WTC11 (cell line): ENCODE measurements around the gene ANKRD65. TPM values are rescaled to one million over a fixed set of nuclear protein-coding genes. Genes with fewer than 3 reads are reported as not detected.

Experiments
- ATAC-seq: fragments of 200-7000 bp; cut with Tn5 transposase; 2 replicates; pipeline ENCODE4 v1.10.0; 2021; ENCODE audit warnings: mild to moderate bottlenecking, moderate library complexity
- CTCF ChIA-PET: fragments of 300-600 bp; sonication (Branson Sonifier 250); formaldehyde crosslinking; loops from one replicate; lab custom pipeline; 2021; ENCODE audit warnings: antibody characterized with exemption; lab: Charles Lee
- POLR2A ChIA-PET: fragments of 350-600 bp; sonication (Branson Sonifier 250); formaldehyde crosslinking; loops from one replicate; lab custom pipeline; 2021; ENCODE audit warnings: antibody characterized with exemption; lab: Charles Lee
- DNase-seq: peaks from one replicate; pipeline ENCODE4 v3.0.0; 2021; ENCODE audit warnings: low spot score
- H3K27ac Mint-ChIP-seq: 2 replicates; pipeline ENCODE4 v1.8.0; 2021; ENCODE audit warnings: mixed read lengths
- H3K27me3 Mint-ChIP-seq: 2 replicates; pipeline ENCODE4 v1.8.0; 2021; ENCODE audit warnings: low read depth, mild to moderate bottlenecking, moderate library complexity, mixed read lengths
- H3K36me3 Mint-ChIP-seq: 2 replicates; pipeline ENCODE4 v1.8.0; 2021; ENCODE audit warnings: mixed read lengths
- H3K4me1 Mint-ChIP-seq: 2 replicates; pipeline ENCODE4 v1.8.0; 2022; ENCODE audit warnings: mixed read lengths
- H3K4me3 Mint-ChIP-seq: 2 replicates; pipeline ENCODE4 v1.8.0; 2021; ENCODE audit warnings: mild to moderate bottlenecking, moderate library complexity, mixed read lengths
- H3K9me3 Mint-ChIP-seq: 2 replicates; pipeline ENCODE4 v1.8.0; 2021; ENCODE audit warnings: mixed read lengths
- CBFB ChIP-seq: sonication (generic); formaldehyde crosslinking; IDR thresholded peaks from 2 replicates; pipeline ENCODE4 v1.8.1; 2022; ENCODE audit warnings: mild to moderate bottlenecking, low read depth, missing genetic modification reagents
- GABPB1 ChIP-seq: sonication (generic); formaldehyde crosslinking; IDR thresholded peaks from 2 replicates; pipeline ENCODE4 v1.8.1; 2023; ENCODE audit warnings: mild to moderate bottlenecking, missing genetic modification reagents
- HMGA2 ChIP-seq: fragments of 250-450 bp; sonication (Bioruptor Pico); IDR thresholded peaks from 2 replicates; pipeline ENCODE4 v1.4.0; 2021; ENCODE audit warnings: mild to moderate bottlenecking, moderate library complexity
- JUN ChIP-seq: sonication (generic); formaldehyde crosslinking; IDR thresholded peaks from 2 replicates; pipeline ENCODE4 v1.8.0; 2023; ENCODE audit warnings: mild to moderate bottlenecking, missing genetic modification reagents
- KAT7 ChIP-seq: sonication (generic); formaldehyde crosslinking; IDR thresholded peaks from 2 replicates; pipeline ENCODE4 v1.8.1; 2023; ENCODE audit warnings: missing genetic modification reagents, mild to moderate bottlenecking, borderline replicate concordance
- MXD4 ChIP-seq: fragments of 250-450 bp; sonication (Bioruptor Pico); IDR thresholded peaks from 2 replicates; pipeline ENCODE4 v1.8.0; 2021; ENCODE audit warnings: mild to moderate bottlenecking, moderate library complexity, borderline replicate concordance
- MYBL2 ChIP-seq: sonication (generic); formaldehyde crosslinking; IDR thresholded peaks from 2 replicates; pipeline ENCODE4 v1.8.1; 2023; ENCODE audit warnings: mild to moderate bottlenecking, moderate library complexity, missing genetic modification reagents
- NFATC4 ChIP-seq: fragments of 250-450 bp; sonication (Bioruptor Pico); IDR thresholded peaks from 2 replicates; pipeline ENCODE4 v1.9.0; 2021; ENCODE audit warnings: mild to moderate bottlenecking
- NFYB ChIP-seq: sonication (generic); formaldehyde crosslinking; conservative IDR thresholded peaks from 2 replicates; pipeline ENCODE4 v1.8.0; 2022; ENCODE audit warnings: low read depth, missing genetic modification reagents
- NR2C2 ChIP-seq: sonication (generic); formaldehyde crosslinking; IDR thresholded peaks from 2 replicates; pipeline ENCODE4 v1.8.0; 2022; ENCODE audit warnings: mild to moderate bottlenecking, missing genetic modification reagents
- NR3C1 ChIP-seq: sonication (generic); formaldehyde crosslinking; conservative IDR thresholded peaks from 2 replicates; pipeline ENCODE4 v1.8.1; 2023; ENCODE audit warnings: low read depth, mild to moderate bottlenecking, missing genetic modification reagents
- OVOL2 ChIP-seq: fragments of 250-450 bp; sonication (Bioruptor Pico); IDR thresholded peaks from 2 replicates; pipeline ENCODE4 v1.9.0; 2021; ENCODE audit warnings: mild to moderate bottlenecking, borderline replicate concordance
- PRRX2 ChIP-seq: fragments of 250-450 bp; sonication (Bioruptor Pico); IDR thresholded peaks from 2 replicates; pipeline ENCODE4 v1.8.0; 2021; ENCODE audit warnings: mild to moderate bottlenecking
- RELA ChIP-seq: sonication (generic); formaldehyde crosslinking; IDR thresholded peaks from 2 replicates; pipeline ENCODE4 v1.8.1; 2022; ENCODE audit warnings: missing genetic modification reagents, mild to moderate bottlenecking, borderline replicate concordance
- SMAD3 ChIP-seq: sonication (generic); formaldehyde crosslinking; IDR thresholded peaks from 2 replicates; pipeline ENCODE4 v1.8.0; 2022; ENCODE audit warnings: missing genetic modification reagents, mild to moderate bottlenecking, borderline replicate concordance
- ZBTB21 ChIP-seq: sonication (generic); formaldehyde crosslinking; IDR thresholded peaks from 2 replicates; pipeline ENCODE4 v1.8.1; 2023; ENCODE audit warnings: mild to moderate bottlenecking, missing genetic modification reagents, borderline replicate concordance
- ZNF219 ChIP-seq: sonication (generic); formaldehyde crosslinking; IDR thresholded peaks from 2 replicates; pipeline ENCODE4 v1.8.0; 2023; ENCODE audit warnings: missing genetic modification reagents, mild to moderate bottlenecking, borderline replicate concordance
- ZNF317 ChIP-seq: sonication (generic); formaldehyde crosslinking; IDR thresholded peaks from 2 replicates; pipeline ENCODE4 v1.8.1; 2023; ENCODE audit warnings: low read depth, mild to moderate bottlenecking, moderate library complexity, missing genetic modification reagents, borderline replicate concordance
- ZNF423 ChIP-seq: fragments of 250-450 bp; sonication (Bioruptor Pico); IDR thresholded peaks from 2 replicates; pipeline ENCODE4 v2.1.2; 2022; ENCODE audit warnings: mild to moderate bottlenecking, moderate library complexity
- total RNA-seq: library from RNA; stranded (reverse); gene quantifications from 3 replicates; pipeline ENCODE4 v1.2.3, GENCODE V29; 2021
- TF ChIP-seq, protein P1 (sequence below): sonication (generic); formaldehyde crosslinking; IDR thresholded peaks from 2 replicates; pipeline ENCODE4 v1.8.1; 2023; ENCODE audit warnings: mild to moderate bottlenecking, missing genetic modification reagents, borderline replicate concordance
- TF ChIP-seq, protein P2 (sequence below): sonication (generic); formaldehyde crosslinking; IDR thresholded peaks from 2 replicates; pipeline ENCODE4 v1.8.1; 2022; ENCODE audit warnings: low read depth, mild to moderate bottlenecking, moderate library complexity, missing genetic modification reagents, borderline replicate concordance
- TF ChIP-seq, protein P3 (sequence below): sonication (generic); formaldehyde crosslinking; IDR thresholded peaks from 2 replicates; pipeline ENCODE4 v1.8.1; 2023; ENCODE audit warnings: mild to moderate bottlenecking, missing genetic modification reagents, moderate library complexity
- TF ChIP-seq, protein P4 (sequence below): fragments of 250-450 bp; sonication (Bioruptor Pico); conservative IDR thresholded peaks from 2 replicates; pipeline ENCODE4 v1.9.0; 2021; ENCODE audit warnings: mild to moderate bottlenecking
- TF ChIP-seq, protein P5 (sequence below): fragments of 250-450 bp; sonication (Bioruptor Pico); IDR thresholded peaks from 2 replicates; pipeline ENCODE4 v1.8.0; 2021; ENCODE audit warnings: mild to moderate bottlenecking
- TF ChIP-seq, protein P6 (sequence below): sonication (generic); formaldehyde crosslinking; IDR thresholded peaks from 2 replicates; pipeline ENCODE4 v1.8.1; 2023; ENCODE audit warnings: mild to moderate bottlenecking, missing genetic modification reagents

The ANKRD65 gene
- total RNA-seq, 1 experiment from 2014 or later = 1.9 TPM

DNA sequence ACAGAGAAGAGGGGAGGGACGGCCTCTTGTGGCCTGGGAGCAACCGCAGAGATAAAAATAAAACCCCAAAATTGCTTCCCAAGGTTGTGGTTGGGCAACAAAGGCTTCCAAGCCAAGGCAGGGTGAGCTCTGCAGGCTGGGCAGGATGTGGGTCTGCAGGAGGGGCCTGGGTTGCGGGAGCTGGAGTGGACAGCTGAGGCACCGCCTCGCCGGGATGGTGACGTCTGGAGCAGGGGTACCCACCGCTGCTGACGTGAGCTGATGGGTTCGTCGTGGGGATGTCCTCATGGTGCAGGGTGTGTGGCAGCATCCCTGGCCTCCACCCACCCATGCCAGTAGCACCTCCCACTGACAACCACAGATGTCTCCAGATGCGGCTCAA, 49.7 kb downstream of the ANKRD65 start:
- Mint-ChIP-seq H3K4me1 (peaks cover 3% of the 10 kb centered on the region; the same call in 1 of the 2 replicates), H3K4me3 (no peak overlapping the region), H3K27ac (no peak overlapping the region), H3K27me3 (peaks cover 10% of the 10 kb centered on the region; the same call in 1 of the 2 replicates), H3K36me3 (peaks cover 8% of the 10 kb centered on the region; the same call in 1 of the 2 replicates), H3K9me3 (no peaks in the 10 kb centered on the region)
- POLR2A ChIA-PET = interaction anchor here (0.6 to 1.4 kb wide), 4 partner anchors 14 to 20 kb away, joined by 3 to 4 read pairs (median 4); no protein-coding TSS in a partner anchor
- TF ChIP-seq CBFB (CRISPR knock-in tag) (no peak), NFATC4 (CRISPR knock-in tag) (no peak), OVOL2 (CRISPR knock-in tag) (no peak), MXD4 (CRISPR knock-in tag) (no peak), NR2C2 (CRISPR knock-in tag) (no peak), GABPB1 (no peak), ZNF317 (CRISPR knock-in tag) (no peak), PRRX2 (no peak), SMAD3 (CRISPR knock-in tag) (no peak), NR3C1 (CRISPR knock-in tag) (no peak), KAT7 (CRISPR knock-in tag) (no peak), ZNF219 (CRISPR knock-in tag) (no peak)
- TF ChIP-seq, protein P1, sequence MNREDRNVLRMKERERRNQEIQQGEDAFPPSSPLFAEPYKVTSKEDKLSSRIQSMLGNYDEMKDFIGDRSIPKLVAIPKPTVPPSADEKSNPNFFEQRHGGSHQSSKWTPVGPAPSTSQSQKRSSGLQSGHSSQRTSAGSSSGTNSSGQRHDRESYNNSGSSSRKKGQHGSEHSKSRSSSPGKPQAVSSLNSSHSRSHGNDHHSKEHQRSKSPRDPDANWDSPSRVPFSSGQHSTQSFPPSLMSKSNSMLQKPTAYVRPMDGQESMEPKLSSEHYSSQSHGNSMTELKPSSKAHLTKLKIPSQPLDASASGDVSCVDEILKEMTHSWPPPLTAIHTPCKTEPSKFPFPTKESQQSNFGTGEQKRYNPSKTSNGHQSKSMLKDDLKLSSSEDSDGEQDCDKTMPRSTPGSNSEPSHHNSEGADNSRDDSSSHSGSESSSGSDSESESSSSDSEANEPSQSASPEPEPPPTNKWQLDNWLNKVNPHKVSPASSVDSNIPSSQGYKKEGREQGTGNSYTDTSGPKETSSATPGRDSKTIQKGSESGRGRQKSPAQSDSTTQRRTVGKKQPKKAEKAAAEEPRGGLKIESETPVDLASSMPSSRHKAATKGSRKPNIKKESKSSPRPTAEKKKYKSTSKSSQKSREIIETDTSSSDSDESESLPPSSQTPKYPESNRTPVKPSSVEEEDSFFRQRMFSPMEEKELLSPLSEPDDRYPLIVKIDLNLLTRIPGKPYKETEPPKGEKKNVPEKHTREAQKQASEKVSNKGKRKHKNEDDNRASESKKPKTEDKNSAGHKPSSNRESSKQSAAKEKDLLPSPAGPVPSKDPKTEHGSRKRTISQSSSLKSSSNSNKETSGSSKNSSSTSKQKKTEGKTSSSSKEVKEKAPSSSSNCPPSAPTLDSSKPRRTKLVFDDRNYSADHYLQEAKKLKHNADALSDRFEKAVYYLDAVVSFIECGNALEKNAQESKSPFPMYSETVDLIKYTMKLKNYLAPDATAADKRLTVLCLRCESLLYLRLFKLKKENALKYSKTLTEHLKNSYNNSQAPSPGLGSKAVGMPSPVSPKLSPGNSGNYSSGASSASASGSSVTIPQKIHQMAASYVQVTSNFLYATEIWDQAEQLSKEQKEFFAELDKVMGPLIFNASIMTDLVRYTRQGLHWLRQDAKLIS (CRISPR knock-in tag) = no peak
- TF ChIP-seq, protein P2, sequence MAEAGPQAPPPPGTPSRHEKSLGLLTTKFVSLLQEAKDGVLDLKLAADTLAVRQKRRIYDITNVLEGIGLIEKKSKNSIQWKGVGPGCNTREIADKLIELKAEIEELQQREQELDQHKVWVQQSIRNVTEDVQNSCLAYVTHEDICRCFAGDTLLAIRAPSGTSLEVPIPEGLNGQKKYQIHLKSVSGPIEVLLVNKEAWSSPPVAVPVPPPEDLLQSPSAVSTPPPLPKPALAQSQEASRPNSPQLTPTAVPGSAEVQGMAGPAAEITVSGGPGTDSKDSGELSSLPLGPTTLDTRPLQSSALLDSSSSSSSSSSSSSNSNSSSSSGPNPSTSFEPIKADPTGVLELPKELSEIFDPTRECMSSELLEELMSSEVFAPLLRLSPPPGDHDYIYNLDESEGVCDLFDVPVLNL (CRISPR knock-in tag) = no peak
- TF ChIP-seq, protein P3, sequence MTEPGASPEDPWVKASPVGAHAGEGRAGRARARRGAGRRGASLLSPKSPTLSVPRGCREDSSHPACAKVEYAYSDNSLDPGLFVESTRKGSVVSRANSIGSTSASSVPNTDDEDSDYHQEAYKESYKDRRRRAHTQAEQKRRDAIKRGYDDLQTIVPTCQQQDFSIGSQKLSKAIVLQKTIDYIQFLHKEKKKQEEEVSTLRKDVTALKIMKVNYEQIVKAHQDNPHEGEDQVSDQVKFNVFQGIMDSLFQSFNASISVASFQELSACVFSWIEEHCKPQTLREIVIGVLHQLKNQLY (CRISPR knock-in tag) = no peak
- ATAC-seq (no peak), DNase-seq (no peak)
- CTCF ChIA-PET = interaction anchor here (0.5 to 2.2 kb wide), 16 partner anchors 9 to 168 kb away, joined by 3 to 12 read pairs (median 4); partner anchors contain the start of genes CCNL2 and MXRA8

DNA sequence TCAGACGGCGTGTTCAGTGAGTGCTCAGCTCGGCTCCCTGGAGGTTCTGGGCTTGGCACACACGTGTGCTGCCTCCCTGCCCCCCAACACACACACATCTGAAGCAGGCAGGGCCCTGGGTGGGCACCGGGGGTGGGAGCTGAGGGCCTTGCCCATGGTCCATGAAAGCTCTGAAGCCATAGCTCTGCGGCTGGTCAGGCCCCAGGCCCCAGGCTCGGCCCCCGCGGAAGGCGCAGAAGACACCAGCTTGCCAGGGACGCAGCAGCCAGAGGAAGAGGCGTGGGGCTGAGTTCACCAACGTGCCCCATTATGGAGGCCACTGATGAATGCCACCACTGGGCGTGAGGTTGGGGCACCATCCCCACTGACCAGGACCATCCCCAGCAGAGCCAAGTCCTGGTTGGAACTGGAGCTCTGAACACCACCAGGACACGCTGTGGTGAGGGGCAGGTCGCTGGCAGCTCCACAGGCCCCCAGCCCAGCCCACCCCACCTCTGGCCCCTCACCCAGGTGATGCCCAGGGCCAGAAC, 50.2 kb downstream of the ANKRD65 start:
- Mint-ChIP-seq H3K27me3 (peaks cover 10% of the 10 kb centered on the region; the same call in 1 of the 2 replicates), H3K9me3 (no peaks in the 10 kb centered on the region), H3K4me3 (no peak overlapping the region), H3K27ac (no peak overlapping the region), H3K4me1 (peaks cover 3% of the 10 kb centered on the region; the same call in 1 of the 2 replicates), H3K36me3 (peaks cover 8% of the 10 kb centered on the region; the same call in 1 of the 2 replicates)
- DNase-seq (no peak), ATAC-seq (no peak)
- POLR2A ChIA-PET = interaction anchor here (1.4 kb wide), 1 partner anchor 13 kb away, joined by 4 read pairs; no protein-coding TSS in a partner anchor
- CTCF ChIA-PET = interaction anchor here (1.1 to 2.2 kb wide), 7 partner anchors 12 to 79 kb away, joined by 3 to 8 read pairs (median 4); partner anchors contain the start of gene MXRA8
- TF ChIP-seq ZNF423 (CRISPR knock-in tag) (no peak), MYBL2 (CRISPR knock-in tag) (no peak), HMGA2 (CRISPR knock-in tag) (no peak), RELA (no peak), NFYB (CRISPR knock-in tag) (no peak), ZBTB21 (CRISPR knock-in tag) (no peak), JUN (CRISPR knock-in tag) (no peak)
- TF ChIP-seq, protein P4, sequence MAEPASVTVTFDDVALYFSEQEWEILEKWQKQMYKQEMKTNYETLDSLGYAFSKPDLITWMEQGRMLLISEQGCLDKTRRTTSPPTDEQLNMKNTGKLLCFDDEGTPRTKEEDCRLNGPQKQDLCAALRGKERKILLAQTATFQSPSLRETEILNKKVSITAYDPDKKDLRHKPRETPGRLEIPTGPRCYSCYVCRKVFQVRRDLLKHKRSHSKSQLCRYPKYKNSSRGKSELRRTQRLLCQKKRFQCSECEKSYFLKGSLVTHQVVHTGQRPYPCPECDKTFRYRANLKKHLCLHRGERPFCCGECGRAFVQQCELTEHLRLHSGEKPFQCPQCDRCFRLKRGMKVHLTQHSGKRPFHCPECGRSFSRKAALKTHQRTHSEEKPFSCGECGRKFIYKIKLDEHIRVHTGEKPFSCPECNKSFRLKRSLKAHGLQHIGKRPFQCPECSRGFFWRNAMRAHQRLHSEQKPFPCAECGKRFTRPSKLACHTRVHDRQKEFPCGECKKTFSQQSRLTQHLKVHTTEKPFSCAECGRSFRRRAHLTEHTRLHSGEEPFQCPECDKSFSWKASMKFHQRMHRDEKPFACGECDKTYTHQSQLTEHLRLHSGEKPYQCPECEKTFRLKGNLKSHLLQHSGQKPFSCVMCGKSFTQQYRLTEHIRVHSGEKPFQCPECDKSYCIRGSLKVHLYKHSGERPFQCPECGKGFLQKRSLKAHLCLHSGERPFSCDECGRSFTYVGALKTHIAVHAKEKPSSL (CRISPR knock-in tag) = no peak
- TF ChIP-seq, protein P5, sequence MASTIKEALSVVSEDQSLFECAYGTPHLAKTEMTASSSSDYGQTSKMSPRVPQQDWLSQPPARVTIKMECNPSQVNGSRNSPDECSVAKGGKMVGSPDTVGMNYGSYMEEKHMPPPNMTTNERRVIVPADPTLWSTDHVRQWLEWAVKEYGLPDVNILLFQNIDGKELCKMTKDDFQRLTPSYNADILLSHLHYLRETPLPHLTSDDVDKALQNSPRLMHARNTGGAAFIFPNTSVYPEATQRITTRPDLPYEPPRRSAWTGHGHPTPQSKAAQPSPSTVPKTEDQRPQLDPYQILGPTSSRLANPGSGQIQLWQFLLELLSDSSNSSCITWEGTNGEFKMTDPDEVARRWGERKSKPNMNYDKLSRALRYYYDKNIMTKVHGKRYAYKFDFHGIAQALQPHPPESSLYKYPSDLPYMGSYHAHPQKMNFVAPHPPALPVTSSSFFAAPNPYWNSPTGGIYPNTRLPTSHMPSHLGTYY (CRISPR knock-in tag) = no peak
- TF ChIP-seq, protein P6, sequence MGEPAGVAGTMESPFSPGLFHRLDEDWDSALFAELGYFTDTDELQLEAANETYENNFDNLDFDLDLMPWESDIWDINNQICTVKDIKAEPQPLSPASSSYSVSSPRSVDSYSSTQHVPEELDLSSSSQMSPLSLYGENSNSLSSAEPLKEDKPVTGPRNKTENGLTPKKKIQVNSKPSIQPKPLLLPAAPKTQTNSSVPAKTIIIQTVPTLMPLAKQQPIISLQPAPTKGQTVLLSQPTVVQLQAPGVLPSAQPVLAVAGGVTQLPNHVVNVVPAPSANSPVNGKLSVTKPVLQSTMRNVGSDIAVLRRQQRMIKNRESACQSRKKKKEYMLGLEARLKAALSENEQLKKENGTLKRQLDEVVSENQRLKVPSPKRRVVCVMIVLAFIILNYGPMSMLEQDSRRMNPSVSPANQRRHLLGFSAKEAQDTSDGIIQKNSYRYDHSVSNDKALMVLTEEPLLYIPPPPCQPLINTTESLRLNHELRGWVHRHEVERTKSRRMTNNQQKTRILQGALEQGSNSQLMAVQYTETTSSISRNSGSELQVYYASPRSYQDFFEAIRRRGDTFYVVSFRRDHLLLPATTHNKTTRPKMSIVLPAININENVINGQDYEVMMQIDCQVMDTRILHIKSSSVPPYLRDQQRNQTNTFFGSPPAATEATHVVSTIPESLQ (CRISPR knock-in tag) = no peak
